Left ventricle myocardium inferior (tissue), 1 donor: ENCODE measurements around the gene SH3RF1. TPM values are rescaled to one million over a fixed set of nuclear protein-coding genes. Genes with fewer than 3 reads are reported as not detected.

Experiments
- DNase-seq: peaks from one replicate; pipeline ENCODE4 v3.0.0-alpha.2; 2020
- H3K27ac ChIP-seq: fragments of 200-600 bp; replicated peaks from 2 replicates; pipeline ENCODE4 v1.8.0; 2021
- H3K27me3 ChIP-seq: fragments of 200-600 bp; 2 replicates; pipeline ENCODE4 v1.8.0; 2021; ENCODE audit warnings: low read depth
- H3K36me3 ChIP-seq: fragments of 200-600 bp; 2 replicates; pipeline ENCODE4 v1.8.0; 2021
- H3K4me1 ChIP-seq: fragments of 200-600 bp; 2 replicates; pipeline ENCODE4 v1.8.0; 2021
- H3K4me3 ChIP-seq: fragments of 200-600 bp; 2 replicates; pipeline ENCODE4 v1.8.0; 2021; ENCODE audit warnings: mild to moderate bottlenecking, moderate library complexity
- H3K9me3 ChIP-seq: fragments of 200-600 bp; replicated peaks from 2 replicates; pipeline ENCODE4 v1.8.0; 2021
- intact Hi-C: fragments of 100-400 bp; cut with micrococcal nuclease; formaldehyde crosslinking; loops from one replicate; pipeline ENCODE4 v1.11.0; 2022
- total RNA-seq: library from RNA; stranded (reverse); fragmentation: NEBNext Ultra II Directional; extraction: Animal tissue kit (Norgen Biotek cat#: 25700); gene quantifications from one replicate; pipeline ENCODE4 v1.2.1, GENCODE V29; 2021
- TF ChIP-seq, protein P1 (sequence below): fragments of 200-600 bp; IDR thresholded peaks from 2 replicates; pipeline ENCODE4 v1.8.0; 2021; ENCODE audit warnings: antibody characterized with exemption, mild to moderate bottlenecking, borderline replicate concordance
- donor health status: DM: no; HTN: yes; CAD: no; lungs with severe emphysema.

Gene SH3RF1
- total RNA-seq, 1 donor from 2014 or later: 8.8 TPM

DNA sequence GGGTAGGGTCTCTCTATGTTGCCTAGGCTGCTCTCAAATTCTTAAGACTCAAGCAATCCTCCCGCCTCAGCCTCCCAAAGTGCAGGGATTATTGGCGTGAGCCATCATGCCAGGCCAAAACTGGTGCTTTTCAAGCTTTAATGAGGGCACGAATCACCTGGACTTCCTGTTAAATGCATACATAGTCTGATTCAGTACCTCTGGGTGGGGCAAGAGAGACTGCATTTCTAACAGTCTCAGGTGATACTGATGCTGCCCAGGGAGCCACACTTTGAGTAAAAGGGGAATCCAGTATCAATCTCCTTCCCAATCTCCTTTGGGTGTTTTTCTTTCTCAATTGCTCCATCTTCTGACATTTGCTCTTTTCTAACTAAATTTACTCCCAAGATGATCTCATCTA is 96.5 kb downstream of the SH3RF1 start:
- Histone ChIP-seq H3K27ac (no peak overlapping the region), H3K36me3 (no peaks in the 10 kb centered on the region), H3K9me3 (no peaks in the 10 kb centered on the region), H3K4me3 (no peak overlapping the region), H3K27me3 (no peaks in the 10 kb centered on the region), H3K4me1 (no peaks in the 10 kb centered on the region)
- TF ChIP-seq, protein P1, sequence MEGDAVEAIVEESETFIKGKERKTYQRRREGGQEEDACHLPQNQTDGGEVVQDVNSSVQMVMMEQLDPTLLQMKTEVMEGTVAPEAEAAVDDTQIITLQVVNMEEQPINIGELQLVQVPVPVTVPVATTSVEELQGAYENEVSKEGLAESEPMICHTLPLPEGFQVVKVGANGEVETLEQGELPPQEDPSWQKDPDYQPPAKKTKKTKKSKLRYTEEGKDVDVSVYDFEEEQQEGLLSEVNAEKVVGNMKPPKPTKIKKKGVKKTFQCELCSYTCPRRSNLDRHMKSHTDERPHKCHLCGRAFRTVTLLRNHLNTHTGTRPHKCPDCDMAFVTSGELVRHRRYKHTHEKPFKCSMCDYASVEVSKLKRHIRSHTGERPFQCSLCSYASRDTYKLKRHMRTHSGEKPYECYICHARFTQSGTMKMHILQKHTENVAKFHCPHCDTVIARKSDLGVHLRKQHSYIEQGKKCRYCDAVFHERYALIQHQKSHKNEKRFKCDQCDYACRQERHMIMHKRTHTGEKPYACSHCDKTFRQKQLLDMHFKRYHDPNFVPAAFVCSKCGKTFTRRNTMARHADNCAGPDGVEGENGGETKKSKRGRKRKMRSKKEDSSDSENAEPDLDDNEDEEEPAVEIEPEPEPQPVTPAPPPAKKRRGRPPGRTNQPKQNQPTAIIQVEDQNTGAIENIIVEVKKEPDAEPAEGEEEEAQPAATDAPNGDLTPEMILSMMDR: no peak
- intact Hi-C loops: no loop called here
- no peak for DNase-seq

DNA sequence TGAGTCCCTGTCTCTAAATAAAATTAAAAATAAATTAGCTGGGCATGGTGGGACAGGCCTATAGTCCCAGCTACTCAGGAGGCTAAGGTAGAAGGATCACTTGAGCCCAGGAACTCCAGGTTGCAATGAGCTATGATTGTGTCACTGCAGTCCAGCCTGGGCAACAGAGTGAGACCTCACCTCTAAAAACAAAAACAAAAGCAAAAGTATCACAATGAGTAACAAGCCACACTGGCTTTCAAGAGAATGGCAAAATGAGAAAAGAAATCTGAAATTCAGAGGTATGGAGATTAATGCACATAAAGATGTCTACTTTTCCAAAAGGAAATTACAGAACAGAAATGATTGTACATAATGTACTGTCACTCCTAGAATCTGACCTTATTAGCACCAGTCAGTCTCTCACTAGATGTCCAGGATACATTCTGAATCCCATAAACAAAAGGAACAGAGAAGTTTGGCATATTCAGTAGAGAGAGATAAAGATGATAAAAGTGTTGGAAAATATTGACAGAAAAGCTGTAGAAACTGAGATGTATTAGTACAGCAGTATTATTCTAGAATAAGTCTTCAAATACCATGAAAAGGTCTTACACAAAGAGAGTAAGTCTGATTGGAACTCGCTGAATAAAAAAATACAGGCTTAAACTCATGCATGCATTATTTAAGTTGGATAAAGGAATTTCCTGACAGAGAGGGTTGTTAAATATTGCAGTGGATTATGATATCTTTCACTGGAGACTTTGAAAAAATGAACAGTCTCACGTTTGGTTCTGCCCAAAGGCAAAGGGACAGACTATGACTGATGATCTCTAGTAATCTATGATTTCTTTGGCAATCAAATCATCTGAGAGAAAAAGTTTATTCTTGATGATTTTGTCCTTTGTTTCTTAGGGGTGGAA is 102.5 kb downstream of the SH3RF1 start:
- H3K27me3 ChIP-seq: no peaks in the 10 kb centered on the region
- no peaks in the 10 kb centered on the region for H3K9me3 ChIP-seq
- no peak for DNase-seq
- intact Hi-C loops: no loop called here
- no peak overlapping the region for H3K4me3 ChIP-seq
- H3K27ac ChIP-seq: no peak overlapping the region
- no peaks in the 10 kb centered on the region for H3K36me3 ChIP-seq
- TF ChIP-seq, protein P1: no peak
- peaks cover 17% of the 10 kb centered on the region for H3K4me1 ChIP-seq

DNA sequence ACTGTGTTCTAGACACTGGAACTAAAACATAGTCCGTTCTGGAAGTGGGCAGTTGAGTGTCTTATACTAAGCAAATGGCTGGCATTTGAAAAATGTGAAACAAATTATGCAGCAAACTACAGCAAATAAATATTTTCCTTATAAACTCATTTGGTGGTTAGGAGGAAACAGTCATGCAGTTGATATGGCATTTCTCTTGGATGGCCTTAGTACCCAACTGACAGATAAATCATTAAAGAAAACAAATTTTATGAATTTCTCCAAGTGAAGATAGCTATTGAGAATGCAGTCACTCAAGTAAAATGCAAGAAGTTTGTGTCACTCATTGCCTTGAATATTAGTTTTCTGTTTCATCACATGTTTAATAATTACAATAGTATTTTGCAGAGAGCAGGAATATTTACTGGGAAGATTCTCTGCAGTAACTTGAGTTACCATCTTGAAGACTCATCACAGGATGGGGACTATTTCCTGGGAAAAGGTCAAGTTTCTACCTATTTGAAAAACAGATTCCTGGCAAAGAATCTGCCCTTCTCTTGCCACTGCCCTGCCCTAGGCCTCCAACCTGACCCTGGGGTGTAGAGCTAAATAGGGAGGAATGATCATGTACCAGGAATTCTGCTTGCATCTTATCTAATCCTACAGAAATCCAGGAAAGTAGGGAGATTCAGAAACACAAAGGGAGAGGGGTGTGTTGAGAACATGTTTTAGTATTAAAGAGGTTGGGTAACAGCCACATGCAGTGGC is 105.9 kb downstream of the SH3RF1 start:
- H3K4me1 ChIP-seq: peaks cover 25% of the 10 kb centered on the region
- intact Hi-C loops: no loop called here
- TF ChIP-seq, protein P1: no peak
- no peak overlapping the region for H3K4me3 ChIP-seq
- H3K27ac ChIP-seq: no peak overlapping the region
- DNase-seq: no peak
- H3K36me3 ChIP-seq: no peaks in the 10 kb centered on the region
- no peaks in the 10 kb centered on the region for H3K9me3 ChIP-seq
- no peaks in the 10 kb centered on the region for H3K27me3 ChIP-seq

DNA sequence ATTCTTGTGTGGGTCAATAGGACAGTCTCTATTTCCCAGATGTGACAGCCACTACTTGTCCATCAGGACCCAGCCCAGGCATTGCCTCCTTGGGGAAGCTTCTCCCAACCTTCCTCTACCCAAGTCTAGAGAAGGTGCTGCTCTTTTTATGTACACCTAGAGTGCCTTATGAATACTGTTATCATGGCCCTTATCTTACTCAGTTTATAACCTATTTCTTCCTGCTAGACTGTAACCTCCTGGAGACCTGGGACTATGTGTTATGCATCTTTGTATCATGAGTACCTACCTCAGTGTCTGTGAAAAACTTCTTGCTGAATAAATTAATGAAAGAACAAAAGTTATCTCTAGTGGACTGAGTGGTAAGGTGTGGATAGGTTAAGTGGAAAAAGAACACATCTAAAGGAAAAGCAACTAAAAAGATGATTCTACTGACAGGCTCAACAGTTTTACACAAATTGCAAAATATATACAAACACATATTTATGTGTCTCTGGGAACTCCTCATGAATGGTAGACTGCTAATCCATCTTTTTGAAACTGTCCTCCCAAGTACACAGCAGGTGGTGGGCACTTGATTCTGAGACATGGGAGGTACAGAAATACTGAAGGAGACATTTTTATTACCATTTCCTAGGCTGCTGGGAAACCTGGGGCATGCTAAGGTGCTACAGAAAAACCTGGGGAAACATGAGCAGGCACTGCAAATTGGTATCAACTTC is 106.6 kb downstream of the SH3RF1 start:
- no peaks in the 10 kb centered on the region for H3K9me3 ChIP-seq
- no peak overlapping the region for H3K27ac ChIP-seq
- H3K4me3 ChIP-seq: no peak overlapping the region
- DNase-seq: no peak
- no peaks in the 10 kb centered on the region for H3K36me3 ChIP-seq
- TF ChIP-seq, protein P1: no peak
- intact Hi-C loops: no loop called here
- H3K27me3 ChIP-seq: no peaks in the 10 kb centered on the region
- peaks cover 29% of the 10 kb centered on the region for H3K4me1 ChIP-seq

DNA sequence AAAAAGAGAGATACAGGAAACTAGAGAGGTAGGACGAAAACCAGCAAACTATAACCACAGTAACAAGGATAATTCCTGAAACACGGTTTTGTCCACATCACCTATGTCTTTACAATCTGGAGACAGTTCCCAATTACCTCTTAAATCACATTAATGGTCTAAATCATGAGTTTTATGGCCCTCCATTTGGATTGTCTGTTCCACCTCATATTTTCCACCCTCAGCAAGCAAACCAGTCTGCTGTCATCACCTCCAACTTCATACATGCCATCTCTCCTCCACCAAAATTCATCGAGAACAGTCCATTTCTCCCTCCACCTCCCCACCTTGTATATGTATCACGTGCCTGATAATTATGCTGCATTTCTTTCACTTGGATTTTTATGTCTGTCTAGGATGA is 107.3 kb downstream of the SH3RF1 start:
- TF ChIP-seq, protein P1: no peak
- intact Hi-C loops: no loop called here

More for the DNA sequence above, 107.3 kb downstream of the SH3RF1 start:
- Histone ChIP-seq H3K9me3 (no peaks in the 10 kb centered on the region), H3K4me1 (peaks cover 33% of the 10 kb centered on the region), H3K27me3 (no peaks in the 10 kb centered on the region), H3K36me3 (no peaks in the 10 kb centered on the region), H3K4me3 (no peak overlapping the region), H3K27ac (no peak overlapping the region)
- DNase-seq: no peak
